HCT116 (cell line): ENCODE data around the gene ITPR2. TPM values are rescaled to one million over a fixed set of nuclear protein-coding genes. Genes with fewer than 3 reads are reported as not detected.

ENCODE experiments used
- ATAC-seq: fragments of 200-7000 bp; cut with Tn5 transposase; 2 replicates; pipeline ENCODE4 v1.9.1; 2020; ENCODE audit warnings: mild to moderate bottlenecking, moderate library complexity
- BruUV-seq: library from RNA; stranded (reverse); fragments of 400-500 nt; replicated peaks from 2 replicates; lab custom pipeline; 2021; lab: Mats Ljungman, UMichigan
- CTCF ChIA-PET: fragments of 300-600 bp; sonication (Branson Sonifier 250); formaldehyde crosslinking; loops from one replicate; lab custom pipeline; 2021; ENCODE audit warnings: antibody characterized with exemption; lab: Charles Lee
- POLR2A ChIA-PET: fragments of 300-600, 350-600 bp; sonication (Branson Sonifier 250); formaldehyde crosslinking; loops from one replicate; lab custom pipeline; 2021; ENCODE audit warnings: antibody characterized with exemption; lab: Charles Lee
- RAD21 ChIA-PET, 2 experiments: fragments of 300-600 bp; sonication (Branson Sonifier 250); formaldehyde crosslinking; loops; one replicate each; lab custom pipeline; 2023; ENCODE audit warnings: low total read pairs in 2 of 2; ENCODE audit not compliant: uncharacterized antibody in 2 of 2, unreplicated experiment in 2 of 2, low non-redundant PET in 1 of 2; lab: Charles Lee
- DNase-seq: peaks from one replicate; pipeline ENCODE4 v3.0.0-alpha.2; 2010; ENCODE audit warnings: low read depth, low spot score
- H2AFZ ChIP-seq: fragments of 200-600 bp; shearing (Covaris generic), sonication (generic); 2 replicates; pipeline ENCODE4 v1.6.1; 2017; ENCODE audit warnings: low read depth, mixed run types, mixed read lengths, antibody characterized with exemption, low read length; ENCODE audit not compliant: poor library complexity, severe bottlenecking
- H3K27ac ChIP-seq: 2 replicates; pipeline ENCODE4 v1.5.1; 2012; ENCODE audit warnings: low read depth, low read length
- H3K27me3 ChIP-seq: fragments of 200-600 bp; sonication (generic); 2 replicates; pipeline ENCODE4 v1.6.1; 2016; ENCODE audit warnings: mixed run types, low read length, mixed read lengths; ENCODE audit not compliant: insufficient read depth
- H3K36me3 ChIP-seq, 2 experiments: fragments of 200-500 bp in 1 of 2; fragments of 200-600 bp in 1 of 2; sonication (Bioruptor generic) in 1 of 2; sonication (generic) in 1 of 2; 2 replicates each; pipeline versions ENCODE4 v1.5.1 to v1.6.1; 2014 to 2016; ENCODE audit warnings: low read length in 2 of 2, inconsistent platforms in 1 of 2, mixed read lengths in 1 of 2, mixed run types in 1 of 2; ENCODE audit not compliant: insufficient read depth in 2 of 2, control insufficient read depth in 1 of 2
- H3K4me1 ChIP-seq, 2 experiments: fragments of 200-600 bp in 1 of 2; sonication (generic) in 1 of 2; 2 replicates each; pipeline versions ENCODE4 v1.5.1 to v1.6.1; 2012 to 2017; ENCODE audit warnings: low read length in 2 of 2, inconsistent platforms in 1 of 2, mild to moderate bottlenecking in 1 of 2, mixed read lengths in 1 of 2, mixed run types in 1 of 2, moderate library complexity in 1 of 2; ENCODE audit not compliant: insufficient read depth in 2 of 2, control insufficient read depth in 1 of 2
- H3K4me2 ChIP-seq: fragments of 200-600 bp; sonication (generic); 2 replicates; pipeline ENCODE4 v1.6.1; 2017; ENCODE audit warnings: mixed run types, low read length, mixed read lengths
- H3K4me3 ChIP-seq, 2 experiments: fragments of 200-600 bp in 1 of 2; sonication (generic) in 1 of 2; replicated peaks in 1 of 2; 2 replicates each; pipeline ENCODE4 v1.5.1; 2011 to 2016; ENCODE audit warnings: low read length in 2 of 2, control low read depth in 1 of 2, low read depth in 1 of 2, mild to moderate bottlenecking in 1 of 2, mixed read lengths in 1 of 2, mixed run types in 1 of 2
- H3K79me2 ChIP-seq: fragments of 200-600 bp; sonication (generic); 2 replicates; pipeline ENCODE4 v1.6.1; 2017; ENCODE audit warnings: mild to moderate bottlenecking, mixed run types, low read length, moderate library complexity, mixed read lengths; ENCODE audit not compliant: insufficient read depth
- H3K9ac ChIP-seq: fragments of 200-600 bp; sonication (generic); 2 replicates; pipeline ENCODE4 v1.6.1; 2016; ENCODE audit warnings: low read length, mixed read lengths
- H3K9me2 ChIP-seq: fragments of 200-600 bp; sonication (generic), shearing (Covaris generic); 2 replicates; pipeline ENCODE4 v1.6.1; 2017; ENCODE audit warnings: mixed run types, mild to moderate bottlenecking, moderate library complexity; ENCODE audit not compliant: insufficient read depth
- H3K9me3 ChIP-seq, 2 experiments: fragments of 200-500 bp in 1 of 2; fragments of 200-600 bp in 1 of 2; sonication (Bioruptor generic) in 1 of 2; sonication (generic) in 1 of 2; 2 replicates each; pipeline ENCODE4 v1.6.1; 2014 to 2017; ENCODE audit warnings: low read length in 2 of 2, mixed read lengths in 2 of 2, inconsistent platforms in 1 of 2, low read depth in 1 of 2, mild to moderate bottlenecking in 1 of 2, mixed run types in 1 of 2, moderate library complexity in 1 of 2; ENCODE audit not compliant: control insufficient read depth in 1 of 2, insufficient read depth in 1 of 2
- H4K20me1 ChIP-seq: fragments of 200-600 bp; sonication (generic), shearing (Covaris generic); 2 replicates; pipeline ENCODE4 v1.6.1; 2017; ENCODE audit warnings: mixed run types, mild to moderate bottlenecking, moderate library complexity; ENCODE audit not compliant: insufficient read depth
- EGR1 ChIP-seq: IDR thresholded peaks from 2 replicates; pipeline ENCODE4 v1.6.1; 2012; ENCODE audit warnings: low read depth
- ELF1 ChIP-seq: IDR thresholded peaks from 2 replicates; pipeline ENCODE4 v1.6.1; 2012; ENCODE audit warnings: low read depth, borderline replicate concordance
- EZH2phosphoT487 ChIP-seq: fragments of 200-600 bp; IDR thresholded peaks from 2 replicates; pipeline ENCODE4 v1.6.1; 2018; ENCODE audit warnings: antibody characterized with exemption, borderline replicate concordance
- JUND ChIP-seq: IDR thresholded peaks from 2 replicates; pipeline ENCODE4 v1.6.1; 2012
- POLR2AphosphoS5 ChIP-seq: IDR thresholded peaks from 2 replicates; pipeline ENCODE4 v1.6.1; 2011; ENCODE audit warnings: mild to moderate bottlenecking, low read depth, low read length, moderate library complexity
- RAD21 ChIP-seq: IDR thresholded peaks from 2 replicates; pipeline ENCODE4 v1.6.1; 2012; ENCODE audit warnings: low read depth, mild to moderate bottlenecking
- TCF7L2 ChIP-seq: IDR thresholded peaks from 2 replicates; pipeline ENCODE4 v1.7.0; 2011; ENCODE audit warnings: borderline replicate concordance, inconsistent platforms; ENCODE audit not compliant: insufficient read depth, insufficient read length; ENCODE audit errors: extremely low read depth
- YY1 ChIP-seq: IDR thresholded peaks from 2 replicates; pipeline ENCODE4 v1.6.1; 2011; ENCODE audit warnings: low read length, low read depth, moderate library complexity, mild to moderate bottlenecking; ENCODE audit not compliant: insufficient replicate concordance; ENCODE audit errors: extremely low read depth
- ZFX ChIP-seq: fragments of 450-650 bp; IDR thresholded peaks from 2 replicates; pipeline ENCODE4 v1.6.1; 2017
- intact Hi-C: fragments of 100-400 bp; cut with micrococcal nuclease; formaldehyde crosslinking; loops from 2 replicates; pipeline ENCODE4 v1.10.0; 2022
- total RNA-seq: library from RNA; stranded (reverse); gene quantifications from one replicate; pipeline ENCODE4 v1.2.1, GENCODE V29; 2021; ENCODE audit not compliant: unreplicated experiment

Gene ITPR2
- total RNA-seq, 1 experiment from 2014 or later = 6.5 TPM

DNA sequence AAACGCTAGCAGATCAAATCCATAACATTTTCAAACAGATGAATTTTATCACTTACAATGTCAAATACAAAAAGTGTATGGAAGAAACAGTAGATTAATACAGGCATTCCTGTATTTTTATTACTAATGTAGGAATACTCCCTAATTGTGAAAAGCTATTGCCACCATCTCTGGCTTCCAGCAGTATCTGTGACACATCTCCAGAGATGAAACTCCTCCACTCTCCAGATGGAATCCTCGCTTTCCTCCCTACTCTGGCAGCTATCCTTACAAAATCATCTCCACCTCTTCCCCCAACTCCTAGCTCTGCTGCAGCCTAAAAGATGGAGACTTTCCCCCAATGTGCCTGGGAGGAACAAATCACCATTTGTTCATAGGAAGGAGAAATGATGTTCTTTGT lies 426.2 kb downstream of the ITPR2 start:
- intact Hi-C loops = no loop called here
- H3K9me2 ChIP-seq = no peaks in the 10 kb centered on the region
- no peaks in the 10 kb centered on the region for H4K20me1 ChIP-seq
- TF ChIP-seq ELF1 = no peak
- no peak for TF ChIP-seq JUND
- TF ChIP-seq YY1 = no peak
- TF ChIP-seq TCF7L2 = no peak
- TF ChIP-seq EGR1 = no peak
- TF ChIP-seq EZH2phosphoT487 = no peak
- TF ChIP-seq ZFX = no peak
- no peak for TF ChIP-seq RAD21
- no peaks in the 10 kb centered on the region for H3K9me3 ChIP-seq
- no peak overlapping the region for H3K4me3 ChIP-seq
- BruUV-seq = no TSS peak
- ChIA-PET RAD21 (no interaction called here), CTCF (no interaction called here), POLR2A (no interaction called here)
- peaks cover 8 to 12% of the 10 kb centered on the region in 2 experiments for H3K4me1 ChIP-seq
- H3K9ac ChIP-seq = no peak overlapping the region
- H3K27ac ChIP-seq = no peak overlapping the region
- no peaks in the 10 kb centered on the region for H3K36me3 ChIP-seq
- H3K79me2 ChIP-seq = no peaks in the 10 kb centered on the region
- DNase-seq (no peak), ATAC-seq (no peak)
- H2AFZ ChIP-seq = no peak overlapping the region
- H3K27me3 ChIP-seq = no peaks in the 10 kb centered on the region
- no peak overlapping the region for H3K4me2 ChIP-seq

DNA sequence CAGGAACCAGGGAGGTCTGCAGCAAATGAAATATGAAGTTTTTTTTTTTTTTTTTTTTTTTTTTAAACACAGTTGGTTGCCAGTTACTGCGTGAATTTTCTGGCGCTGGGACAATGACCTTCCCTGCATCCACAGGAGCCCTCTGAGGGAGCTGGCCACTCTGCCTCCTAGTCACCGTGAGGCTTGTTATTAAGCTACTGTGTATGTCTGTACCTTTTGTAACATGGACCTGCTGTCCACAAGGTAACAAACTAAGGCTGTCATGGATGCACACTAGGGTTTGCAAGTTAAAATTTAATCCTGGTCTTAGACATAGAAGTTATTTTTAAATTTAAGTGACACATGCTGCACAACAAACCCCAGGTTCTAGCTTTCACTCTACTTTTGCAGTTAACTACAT lies 426.6 kb downstream of the ITPR2 start:
- Histone ChIP-seq H3K79me2 (no peaks in the 10 kb centered on the region), H3K36me3 (no peaks in the 10 kb centered on the region), H3K9ac (no peak overlapping the region), H3K9me2 (no peaks in the 10 kb centered on the region), H3K9me3 (no peaks in the 10 kb centered on the region), H3K4me2 (no peak overlapping the region), H3K4me1 (peaks cover 8 to 12% of the 10 kb centered on the region in 2 experiments), H3K27ac (no peak overlapping the region), H2AFZ (no peak overlapping the region), H4K20me1 (no peaks in the 10 kb centered on the region), H3K4me3 (no peak overlapping the region), H3K27me3 (no peaks in the 10 kb centered on the region)
- ATAC-seq = no peak
- TF ChIP-seq POLR2AphosphoS5 (no peak), ZFX (no peak), EZH2phosphoT487 (no peak)
- ChIA-PET POLR2A (no interaction called here), RAD21 (no interaction called here), CTCF (no interaction called here)
- BruUV-seq = no TSS peak
- intact Hi-C loops = no loop called here
- DNase-seq = no peak
